GM12878 (cell line): ENCODE data around the gene CIAO2A.

Experiments
- BMI1 ChIP-seq: fragments of 450-650 bp; IDR thresholded peaks from 2 replicates; pipeline ENCODE4 v1.6.1; 2016; ENCODE audit warnings: mild to moderate bottlenecking, moderate library complexity, borderline replicate concordance
- CTCF ChIP-seq, 3 experiments: IDR thresholded peaks in 2 of 3; conservative IDR thresholded peaks in 1 of 3; 2 replicates each; pipeline ENCODE4 v1.5.1; 2011; ENCODE audit warnings: low read depth in 3 of 3, low read length in 3 of 3, mild to moderate bottlenecking in 3 of 3, control low read depth in 2 of 3, moderate library complexity in 2 of 3, inconsistent platforms in 1 of 3, mixed read lengths in 1 of 3; ENCODE audit not compliant: control insufficient read depth in 2 of 3, insufficient read depth in 1 of 3; ENCODE audit errors: extremely low read depth in 1 of 3
- EZH2 ChIP-seq: IDR thresholded peaks from 2 replicates; pipeline ENCODE4 v1.6.1; 2012; ENCODE audit warnings: low read depth, mild to moderate bottlenecking, control low read depth, inconsistent platforms, low read length, borderline replicate concordance; ENCODE audit not compliant: control insufficient read depth
- FOXM1 ChIP-seq: IDR thresholded peaks from 2 replicates; pipeline ENCODE4 v1.6.1; 2012; ENCODE audit warnings: low read depth, mild to moderate bottlenecking, inconsistent platforms, low read length, moderate library complexity
- IRF4 ChIP-seq: IDR thresholded peaks from 2 replicates; pipeline ENCODE4 v1.6.1; 2011; ENCODE audit warnings: low read depth, low read length
- NFYB ChIP-seq: IDR thresholded peaks from 2 replicates; pipeline ENCODE4 v1.6.1; 2011; ENCODE audit warnings: low read depth, mild to moderate bottlenecking, low read length, improper control_type of control experiment, moderate library complexity; ENCODE audit not compliant: insufficient read depth
- RAD21 ChIP-seq: IDR thresholded peaks from 2 replicates; pipeline ENCODE4 v1.6.1; 2011; ENCODE audit warnings: mild to moderate bottlenecking, low read depth, low read length, moderate library complexity; ENCODE audit not compliant: insufficient read depth
- RELB ChIP-seq: fragments of 450-650 bp; IDR thresholded peaks from 2 replicates; pipeline ENCODE4 v1.6.1; 2017; ENCODE audit warnings: low read depth, mild to moderate bottlenecking, moderate library complexity
- USF1 ChIP-seq: IDR thresholded peaks from 2 replicates; pipeline ENCODE4 v1.6.1; 2011; ENCODE audit warnings: borderline replicate concordance, low read depth, mild to moderate bottlenecking, moderate library complexity, mixed read lengths, low read length; ENCODE audit not compliant: insufficient read depth; ENCODE audit errors: extremely low read length

GRCh38 chr15:64037116-64037515 lies 56.5 kb downstream of the CIAO2A start:
- TF ChIP-seq RAD21 (no peak), EZH2 (no peak), CTCF (IDR thresholded peaks at IDR 0.05 in 2 of 3, conservative IDR thresholded peaks at IDR 0.05 in 1 of 3; ENCODE audit: control insufficient read depth in 2 of 3, extremely low read depth in 1 of 3, insufficient read depth in 1 of 3, low read depth in 3 of 3, low read length in 3 of 3) (no peak), RELB (no peak), BMI1 (no peak), NFYB (no peak), IRF4 (no peak), USF1 (no peak), FOXM1 (no peak)
